Fibroblast of skin of abdomen (primary cell): Measurements from ENCODE around the gene AQP12B.

ENCODE experiments used
- DNase-seq: peaks from one replicate; pipeline ENCODE4 v3.0.0-alpha.2; 2013

The AQP12B gene

DNA sequence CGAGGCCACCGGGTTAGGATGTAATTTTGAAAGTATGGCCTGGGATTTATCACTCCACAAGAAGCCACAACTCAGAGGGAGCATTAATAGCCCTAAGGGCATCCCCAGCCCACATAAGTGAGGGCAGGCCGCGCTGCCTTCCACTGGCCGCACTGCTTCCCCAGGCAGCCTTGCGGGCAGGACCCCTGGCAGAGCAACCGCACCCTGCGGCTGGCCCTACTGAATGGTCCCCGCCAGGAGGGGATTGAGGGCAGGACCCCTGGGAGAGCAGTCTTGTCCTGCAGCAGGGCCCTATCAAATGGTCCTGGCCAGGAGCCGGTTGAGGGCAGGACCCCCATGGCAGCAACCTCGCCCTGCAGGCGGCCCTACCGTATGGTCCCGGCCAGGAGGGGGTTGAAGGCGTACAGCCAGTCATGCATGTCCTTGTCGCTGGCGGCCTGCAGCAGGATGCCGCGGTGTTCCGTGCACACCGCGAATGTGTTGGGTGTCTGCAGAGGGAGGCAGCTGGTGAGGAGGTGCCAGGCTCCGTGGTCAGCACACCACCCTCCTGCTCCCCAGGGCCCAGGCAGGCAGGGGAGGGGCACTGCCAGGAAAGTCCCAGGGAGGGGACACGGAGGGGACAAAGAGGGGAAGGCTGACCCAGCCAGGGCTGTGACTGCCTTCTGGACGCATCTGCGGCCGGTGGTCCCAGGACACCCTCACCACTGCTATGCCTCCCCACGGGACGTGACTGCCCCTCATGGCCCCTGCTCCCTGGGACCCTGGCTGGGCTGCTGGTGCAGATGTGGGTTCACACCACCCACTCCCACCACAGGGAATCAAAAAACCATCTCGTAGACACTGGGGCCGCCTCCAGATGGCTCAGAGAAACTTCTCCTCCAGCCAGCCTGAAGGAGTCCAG is 35.2 kb upstream of the AQP12B start:
- no peak for DNase-seq

DNA sequence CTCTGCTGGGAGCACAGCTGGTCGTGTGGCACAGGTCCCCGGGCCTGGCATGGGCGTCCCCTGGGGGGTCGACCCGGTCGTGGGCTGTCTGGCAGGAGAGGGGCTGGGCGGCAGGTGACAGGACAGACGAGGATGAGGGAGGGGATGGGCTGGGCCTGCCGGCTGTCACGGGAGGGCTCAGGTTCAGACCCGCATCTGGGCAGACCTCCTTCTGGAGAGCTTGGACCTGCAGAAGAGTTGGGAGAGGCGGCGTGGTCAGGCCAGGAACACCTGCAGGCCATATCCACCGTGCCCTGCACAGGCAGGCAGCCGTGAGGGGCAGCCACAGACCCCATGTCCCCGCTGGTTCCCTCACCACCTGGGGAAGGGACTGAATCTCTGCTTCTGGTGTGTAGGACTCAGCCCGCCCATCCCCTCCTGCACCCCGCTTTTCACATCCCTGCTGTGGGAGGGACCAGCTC is 34.5 kb upstream of the AQP12B start:
- DNase-seq: no peak

DNA sequence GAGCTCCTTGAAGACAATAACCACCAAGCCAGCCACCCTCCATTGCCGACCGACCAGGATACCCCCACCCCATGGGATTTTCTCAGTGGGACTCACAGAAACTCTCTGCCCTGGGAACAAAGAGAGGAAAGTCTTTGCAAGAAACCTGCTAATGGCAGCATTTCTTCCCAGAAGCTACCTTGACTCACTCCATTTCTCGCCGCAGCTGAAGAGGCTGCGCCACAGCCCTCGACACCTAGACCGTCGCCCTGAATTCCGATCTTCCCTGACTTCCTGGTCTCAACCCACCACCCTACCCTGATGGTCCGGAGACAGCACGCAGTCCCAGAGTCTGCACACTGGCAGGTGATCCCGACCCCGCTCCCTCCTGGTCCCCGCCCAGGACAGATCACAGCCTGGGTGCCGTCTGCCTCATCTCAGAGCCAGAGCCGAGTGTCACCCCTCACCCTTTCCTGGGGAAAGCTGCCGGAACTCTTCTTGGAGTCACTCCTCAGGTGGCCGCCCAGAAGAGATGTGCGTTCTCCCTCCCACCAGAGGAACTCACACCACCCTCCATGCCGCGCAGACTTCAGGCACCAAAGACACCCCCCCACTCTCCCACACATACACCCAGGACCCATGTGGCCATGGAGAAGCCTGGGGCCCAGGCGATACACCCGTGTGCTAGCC is 33.6 kb upstream of the AQP12B start:
- no peak for DNase-seq

DNA sequence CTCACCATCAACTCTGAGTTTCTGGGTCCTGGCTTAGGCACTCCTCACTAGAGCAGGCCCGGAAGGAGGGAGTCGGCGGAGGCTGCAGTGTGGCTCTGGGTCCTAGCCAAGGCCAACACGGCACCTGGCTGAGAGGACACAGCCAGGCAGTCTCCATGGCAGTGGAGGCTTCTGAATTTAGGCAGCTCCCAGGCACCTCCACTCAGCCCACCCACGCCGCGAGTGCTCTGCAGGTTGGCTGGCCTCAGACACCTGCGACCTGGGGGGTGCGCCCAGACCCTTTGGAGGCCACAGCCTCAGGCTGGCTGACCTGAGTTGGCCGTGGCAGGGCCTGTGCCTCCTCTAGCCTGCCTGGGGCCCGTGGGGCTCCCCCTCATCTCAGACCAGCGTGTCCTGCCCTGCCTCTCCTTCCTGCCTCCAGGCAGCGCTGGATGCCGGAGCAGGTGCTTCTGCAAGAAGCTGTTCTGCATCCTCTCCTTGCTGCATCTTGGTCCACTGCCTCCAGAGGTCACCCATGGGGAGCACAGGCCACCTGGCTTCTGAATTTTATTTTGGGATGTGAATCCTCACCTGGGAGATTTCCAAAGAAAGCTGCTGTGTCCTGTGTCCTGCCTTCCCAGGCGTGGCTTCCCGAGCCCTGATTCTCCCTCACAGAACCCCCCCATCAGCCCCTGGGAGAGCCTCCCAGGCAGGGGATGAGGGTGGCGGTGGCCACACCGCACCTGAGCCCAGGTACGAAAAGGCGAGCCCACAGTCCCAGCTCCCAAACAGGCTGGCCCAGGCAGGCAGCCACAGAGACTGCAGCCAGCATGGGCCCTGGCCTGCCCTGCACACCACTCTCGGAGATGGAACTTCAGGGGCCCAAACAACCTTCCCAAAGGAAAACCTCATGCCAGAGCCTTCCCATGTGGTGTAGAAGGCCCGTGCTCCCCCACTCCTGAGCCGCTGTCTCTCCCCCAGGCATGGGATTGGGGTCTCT is 32.4 kb upstream of the AQP12B start:
- no peak for DNase-seq

DNA sequence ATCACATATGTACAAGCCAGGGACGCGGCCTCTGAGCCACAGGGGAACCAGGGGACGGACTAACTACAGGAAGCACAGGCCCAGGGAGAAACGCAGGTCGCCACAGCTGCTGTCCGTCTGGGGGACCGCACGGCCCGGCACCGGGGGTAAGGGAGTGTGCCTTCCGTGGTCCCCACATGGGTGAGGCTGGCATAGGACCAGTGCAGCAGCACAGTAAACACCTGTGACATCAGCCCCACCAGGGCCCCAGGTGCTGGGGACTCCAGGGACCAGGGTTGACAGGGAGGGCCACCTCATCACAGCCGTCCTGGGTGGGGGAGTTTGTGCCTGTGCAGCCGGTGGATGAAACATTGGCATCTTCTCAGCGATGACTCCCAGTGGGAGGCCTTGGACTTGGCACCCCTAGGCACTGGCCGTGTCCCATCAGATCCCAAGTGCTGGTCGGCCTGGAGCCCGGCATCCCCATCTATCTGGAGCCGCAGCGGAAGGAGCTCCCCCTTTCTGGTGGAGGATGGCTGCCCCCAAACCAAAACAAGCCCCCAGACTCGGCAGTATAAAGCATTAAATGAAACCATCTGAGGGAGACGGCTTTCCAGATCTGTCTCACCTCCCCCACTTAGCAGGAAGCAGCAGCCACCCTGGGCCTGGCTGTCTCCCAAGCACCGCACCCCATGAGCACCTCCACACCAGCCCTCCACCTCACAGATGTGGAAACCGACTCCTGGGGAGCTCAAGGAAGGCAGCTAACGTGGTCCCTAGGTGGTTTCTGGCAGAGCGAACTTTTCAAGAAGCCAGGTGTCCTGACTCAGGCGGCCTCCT is 31.5 kb upstream of the AQP12B start:
- DNase-seq: no peak

DNA sequence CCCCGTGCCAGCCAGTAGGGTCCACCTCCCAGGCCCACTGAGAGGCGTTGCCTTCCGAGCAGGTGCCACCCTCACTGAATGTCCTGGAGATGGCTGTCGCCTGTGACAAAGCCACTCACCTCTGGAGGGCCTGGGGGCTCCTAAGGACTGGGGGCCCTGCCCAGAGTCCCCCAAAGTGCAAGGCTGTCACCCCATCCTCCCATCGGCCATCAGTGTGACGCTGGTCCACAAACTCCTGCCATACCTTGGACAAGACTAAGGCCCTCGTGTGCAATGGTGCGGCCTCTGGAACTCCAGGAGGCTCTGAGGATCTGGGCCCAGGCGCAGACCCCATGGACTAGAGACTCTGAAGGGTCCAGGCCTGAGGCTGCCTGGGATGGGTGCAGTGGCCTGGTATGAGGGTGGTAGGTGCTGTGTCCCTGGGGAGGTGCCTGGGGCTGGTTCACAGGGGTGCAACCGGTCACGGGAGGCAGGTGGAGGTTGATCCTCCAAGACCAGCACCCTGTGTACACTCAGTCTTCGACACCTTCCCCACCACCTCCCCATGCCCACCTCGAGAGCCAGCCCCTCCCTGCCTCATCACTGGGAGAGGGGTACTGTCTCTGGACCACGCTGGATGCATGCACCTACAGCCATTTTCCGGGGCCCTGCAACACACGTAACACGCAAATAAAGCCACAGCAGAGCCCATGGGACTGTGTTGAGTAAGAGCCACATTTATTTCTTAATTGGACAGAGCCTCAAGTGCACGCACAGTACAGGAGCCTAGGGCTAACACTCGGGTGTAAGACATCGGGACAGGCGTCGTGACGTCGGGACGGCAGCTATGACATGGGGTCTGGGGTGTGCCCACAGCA is 30.6 kb upstream of the AQP12B start:
- DNase-seq: no peak

DNA sequence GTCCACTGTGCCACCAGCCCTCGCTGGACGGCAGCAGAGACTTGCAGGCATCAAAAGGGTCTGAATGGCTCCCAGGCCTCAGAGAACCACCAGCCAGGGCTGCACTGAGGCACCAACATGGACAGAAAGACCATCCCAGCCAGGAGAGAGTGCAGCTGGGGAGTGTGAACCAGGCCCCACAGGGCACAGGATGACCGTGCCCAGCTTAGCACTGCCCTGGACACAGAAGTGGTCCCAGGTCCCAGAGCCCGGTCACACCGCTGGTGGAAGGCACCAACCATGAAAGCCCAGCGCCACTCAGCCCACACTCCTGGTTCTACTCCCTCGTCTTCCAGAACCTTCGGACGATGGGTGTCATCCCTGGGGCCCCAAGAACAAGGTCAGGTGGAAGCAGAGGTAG is 29.4 kb upstream of the AQP12B start:
- no peak for DNase-seq

DNA sequence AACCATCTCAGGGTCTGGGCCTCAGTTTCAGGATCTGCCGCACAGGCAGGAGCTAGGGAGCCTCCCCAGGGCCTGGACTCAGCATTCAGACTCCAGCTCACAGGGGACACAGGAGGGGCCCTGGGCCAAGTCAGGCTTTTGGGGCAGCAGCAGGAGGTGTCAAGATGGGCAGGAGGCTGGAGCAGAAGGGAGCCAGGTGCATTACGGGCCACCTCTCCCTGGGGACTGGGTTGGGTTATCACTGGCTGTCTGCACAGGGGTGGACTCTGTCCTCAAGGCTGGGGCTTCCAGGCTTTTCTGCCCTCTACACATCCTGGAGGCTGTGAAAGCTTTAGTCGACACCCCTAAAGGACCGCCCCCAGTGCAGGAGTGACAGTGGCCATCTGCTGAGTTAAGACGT is 29.0 kb upstream of the AQP12B start:
- no peak for DNase-seq

DNA sequence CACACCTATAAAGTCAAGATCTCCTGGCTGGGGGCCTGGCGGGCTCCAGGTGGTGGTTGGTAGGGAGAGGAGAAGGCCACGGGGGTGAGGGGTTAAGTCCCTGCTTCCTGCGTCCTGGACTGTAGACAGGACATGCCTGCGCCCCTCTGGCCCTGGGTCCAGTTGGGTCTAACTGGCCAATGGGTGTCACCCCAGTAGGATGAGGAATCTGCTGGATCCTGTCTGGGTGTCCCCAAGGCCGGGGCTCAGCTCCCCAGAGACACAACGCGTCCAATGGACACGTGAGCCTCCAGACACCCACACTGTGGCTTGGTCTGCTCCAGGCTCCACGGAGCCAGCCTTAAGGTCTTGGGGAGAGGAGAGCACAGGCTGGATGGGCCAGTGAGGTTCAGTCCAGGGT is 28.6 kb upstream of the AQP12B start:
- DNase-seq: no peak

DNA sequence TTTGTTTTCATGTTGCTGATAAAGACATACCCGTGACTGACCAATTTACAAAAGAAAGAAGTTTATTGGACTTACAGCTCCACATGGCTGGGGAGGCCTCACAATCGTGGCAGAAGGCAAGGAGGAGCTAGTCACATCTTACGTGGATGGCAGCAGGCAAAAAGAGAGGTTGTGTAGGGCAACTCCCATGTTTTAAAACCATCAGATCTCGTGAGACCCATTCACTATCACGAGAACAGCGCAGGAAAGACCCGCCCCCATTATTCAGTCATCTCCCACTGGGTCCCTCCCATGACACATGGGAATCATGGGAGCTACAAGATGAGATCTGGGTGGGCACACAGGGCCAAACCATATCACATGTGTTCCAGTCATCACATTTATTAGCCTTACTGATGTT is 25.8 kb upstream of the AQP12B start:
- no peak for DNase-seq

DNA sequence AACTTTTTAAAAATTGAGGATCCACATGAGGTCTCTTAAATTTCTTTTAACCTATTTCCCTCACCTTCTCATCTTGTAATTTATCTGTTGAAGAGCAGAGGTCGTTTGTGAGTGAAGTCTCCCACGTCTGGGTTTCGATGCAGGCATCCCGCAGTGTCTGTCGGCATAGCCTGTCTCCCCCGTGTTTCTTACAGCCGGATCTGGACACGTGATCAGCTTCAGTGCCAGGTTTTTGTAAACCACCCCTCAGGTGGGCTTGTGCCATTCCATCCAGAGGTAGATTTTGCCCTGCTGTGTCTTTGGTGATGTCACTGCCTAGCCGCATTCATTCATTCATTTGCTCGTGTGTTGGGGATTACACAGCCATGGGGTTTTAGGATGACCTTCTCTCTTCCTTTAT is 25.1 kb upstream of the AQP12B start:
- no peak for DNase-seq

DNA sequence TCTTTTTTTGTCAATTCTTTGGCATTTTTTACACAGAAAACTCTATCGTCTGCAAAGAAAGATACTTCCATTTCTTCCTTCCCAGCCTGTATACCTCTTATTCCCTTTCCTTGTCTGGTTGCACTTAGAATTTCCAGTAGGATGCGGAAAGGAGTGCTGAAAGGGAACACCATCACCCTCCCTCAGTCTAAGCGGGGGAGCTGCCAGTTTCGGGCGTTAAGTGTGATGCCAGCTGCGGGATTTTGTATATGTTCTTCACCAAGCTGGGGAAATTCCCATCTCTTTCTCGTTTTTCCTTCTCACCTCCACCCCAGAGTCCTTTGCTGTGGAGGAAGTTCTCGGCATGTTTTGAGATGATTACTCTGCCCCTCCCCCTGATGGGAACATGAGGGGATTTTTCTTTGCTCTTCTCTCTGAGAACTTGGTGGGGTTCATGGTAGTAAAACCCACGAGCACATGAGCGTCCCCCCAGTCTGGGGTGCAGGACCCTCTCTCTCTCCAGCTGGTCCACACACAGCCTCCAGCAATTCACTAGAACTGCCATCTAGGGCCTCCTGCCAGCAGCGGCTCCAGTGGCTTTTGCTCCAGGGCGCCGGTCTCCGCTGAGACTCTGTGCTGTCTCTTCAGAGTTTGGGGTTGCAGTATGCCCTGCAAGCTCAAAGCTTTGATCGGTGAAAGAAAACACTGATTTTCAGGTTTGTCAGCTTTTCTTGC is 24.5 kb upstream of the AQP12B start:
- DNase-seq: no peak

DNA sequence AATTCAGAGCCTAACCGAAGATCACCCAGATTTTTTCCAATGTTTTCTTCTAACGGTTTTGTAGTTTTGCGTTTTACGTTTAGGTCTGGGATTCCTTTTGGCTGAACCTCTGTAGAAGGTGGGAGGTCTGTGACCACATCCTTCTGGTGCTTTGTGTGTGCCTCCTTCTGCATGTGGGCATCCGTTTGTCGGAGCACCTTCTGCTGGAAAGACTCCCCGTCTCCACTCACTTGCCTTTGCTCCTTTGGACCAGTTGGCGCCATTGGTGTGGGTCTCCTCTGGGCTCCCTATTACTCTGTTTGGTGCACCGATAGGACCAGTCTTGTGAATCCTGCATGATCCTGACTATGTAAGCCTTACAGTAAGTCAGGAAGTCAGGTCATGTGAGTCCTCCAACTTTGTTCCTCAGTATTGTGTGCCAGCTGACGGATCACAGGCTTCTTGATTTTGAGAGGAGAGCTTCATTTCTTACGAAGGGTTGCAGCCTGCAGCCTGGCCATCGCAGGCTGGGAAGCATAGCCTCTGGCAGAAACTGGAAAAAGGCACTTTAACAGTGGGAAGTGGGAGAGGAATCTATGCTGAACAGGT is 22.6 kb upstream of the AQP12B start:
- DNase-seq: no peak

DNA sequence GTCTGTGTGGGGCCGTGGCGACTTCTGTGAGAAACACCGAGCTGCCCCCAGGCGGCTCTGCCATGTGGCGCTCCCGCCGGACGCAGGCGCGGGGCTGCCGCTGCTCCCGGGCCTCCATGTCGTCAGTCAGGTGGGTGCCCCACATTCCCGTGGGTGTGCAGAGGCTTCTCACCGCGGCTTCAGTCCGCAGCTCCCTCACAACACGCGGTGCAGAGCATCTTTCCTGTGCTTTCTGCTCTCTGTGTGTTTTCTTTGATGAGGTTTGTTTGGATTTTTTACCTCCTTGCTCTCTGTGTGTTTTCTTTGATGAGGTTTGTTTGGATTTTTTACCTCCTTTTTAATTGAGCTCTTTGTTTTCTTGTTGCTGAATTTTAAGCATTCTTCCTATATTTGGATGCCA is 22.0 kb upstream of the AQP12B start:
- DNase-seq: no peak

DNA sequence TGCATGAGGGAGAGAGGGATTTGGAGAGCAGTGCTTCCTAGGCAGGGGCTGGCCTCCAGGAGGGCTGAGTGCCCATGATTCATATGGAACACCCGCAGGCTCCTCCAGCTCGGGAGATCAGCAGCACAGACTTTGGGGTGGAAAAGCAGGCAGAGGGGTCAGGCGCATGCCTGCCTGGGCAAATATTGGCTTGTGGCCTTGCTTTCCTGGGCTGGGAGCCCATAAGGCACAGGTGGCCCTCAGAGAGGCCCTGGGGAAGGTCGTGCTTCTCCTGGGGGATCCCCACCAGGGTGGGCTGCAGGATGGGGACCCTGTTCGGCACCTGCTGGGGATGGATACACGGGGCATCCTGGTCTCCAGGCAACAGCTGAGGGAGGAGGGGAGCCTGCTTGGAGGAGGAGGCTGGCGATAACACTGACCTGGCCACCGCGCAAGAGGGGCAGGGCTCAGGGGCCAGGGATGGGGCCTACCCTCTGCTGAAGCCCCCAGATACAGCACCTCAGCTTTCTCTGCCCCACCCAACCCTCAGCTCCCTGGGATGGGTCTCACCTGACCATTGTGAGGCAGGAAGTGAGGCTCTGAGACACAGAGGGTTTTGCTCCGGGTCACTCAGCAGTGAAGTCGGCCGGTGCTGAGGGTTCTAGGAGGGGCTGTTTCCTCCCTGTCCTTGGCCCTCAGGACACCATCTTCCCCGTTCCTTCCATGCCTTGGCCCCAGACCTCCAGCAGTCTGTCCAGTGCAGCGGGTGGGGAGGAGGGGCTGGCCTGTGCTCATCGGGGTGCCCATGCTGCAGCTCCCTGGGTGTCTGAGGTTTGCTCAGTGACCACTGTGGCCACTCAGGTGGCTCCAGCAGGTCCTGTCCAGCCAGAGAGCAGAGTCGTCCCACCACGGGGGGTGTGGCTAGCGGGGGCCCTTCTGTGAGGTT is 21.0 kb upstream of the AQP12B start:
- no peak for DNase-seq

DNA sequence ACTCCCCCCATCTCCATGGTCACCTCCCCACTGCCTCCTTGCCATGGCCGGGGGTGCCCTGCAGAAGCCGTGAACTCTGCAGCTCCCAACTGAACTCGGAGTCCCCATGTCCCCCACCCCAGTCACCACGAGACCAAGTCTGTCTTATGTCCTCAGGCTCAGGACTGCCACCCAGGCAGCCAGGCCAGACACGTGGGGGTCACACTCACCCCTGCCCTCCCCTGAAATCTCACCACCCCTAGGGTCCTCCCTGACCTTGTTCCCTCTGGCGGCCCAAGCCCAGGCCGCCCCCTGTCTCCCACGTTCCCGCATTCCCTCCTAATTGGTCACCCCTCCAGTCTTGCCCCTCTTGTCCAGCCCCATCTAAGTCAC is 19.9 kb upstream of the AQP12B start:
- no peak for DNase-seq

DNA sequence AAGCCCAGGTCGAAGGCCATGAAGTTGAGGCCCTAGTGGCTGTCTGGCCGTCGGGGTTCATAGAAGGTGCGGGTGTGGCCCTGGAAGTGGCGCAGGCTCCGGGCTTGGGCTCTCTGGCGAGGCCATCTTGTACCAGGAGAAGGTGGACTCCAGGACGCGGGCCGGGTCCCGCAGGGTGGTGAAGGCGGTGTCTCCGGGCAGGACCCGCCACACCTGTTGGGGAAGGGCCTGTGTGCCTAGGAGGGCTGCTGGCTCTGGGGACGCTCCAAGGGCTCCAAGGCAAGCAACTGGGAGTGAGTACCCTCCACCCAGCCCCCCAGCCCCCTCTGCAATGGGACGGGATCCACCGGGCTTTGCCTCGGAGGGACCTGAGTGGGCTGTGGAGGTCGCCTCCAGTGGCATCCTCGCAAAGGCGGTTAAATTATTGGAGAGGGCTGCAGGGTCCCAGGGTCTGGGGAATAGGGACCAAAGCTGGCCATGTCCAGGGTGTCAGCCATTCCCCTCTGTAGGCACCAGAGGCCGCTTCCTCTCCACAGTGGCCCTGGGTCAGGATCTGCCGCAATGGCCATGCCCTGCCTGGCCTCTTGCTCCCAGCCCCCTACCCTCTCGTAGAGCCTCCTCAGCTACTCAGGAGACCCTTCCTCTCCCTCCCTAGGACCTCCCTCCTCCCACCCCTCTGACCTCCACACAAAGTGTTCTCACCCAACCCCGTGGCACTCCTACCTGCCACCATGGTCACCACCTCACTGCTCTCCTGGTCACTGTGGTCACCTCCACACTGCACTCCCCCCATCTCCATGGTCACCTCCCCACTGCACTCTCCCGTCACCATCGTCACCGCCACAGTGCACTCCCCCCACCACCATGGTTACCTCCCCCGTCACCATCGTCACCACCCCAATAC is 19.3 kb upstream of the AQP12B start:
- no peak for DNase-seq
